Esophagus muscularis mucosa (tissue), 3 donors: ENCODE results near the gene MBD1.

Source experiments
- CTCF ChIP-seq, 3 experiments: fragments of 200-600 bp in 2 of 3; fragments of 450-650 bp in 1 of 3; sonication (generic) in 2 of 3; IDR thresholded peaks; one replicate each; pipeline ENCODE4 v1.5.1; 2017 to 2019; ENCODE audit warnings: antibody characterized with exemption in 3 of 3, mild to moderate bottlenecking in 2 of 3, moderate library complexity in 1 of 3
- POLR2A ChIP-seq: fragments of 450-650 bp; IDR thresholded peaks from one replicate; pipeline ENCODE4 v1.6.1; 2017; ENCODE audit warnings: antibody characterized with exemption, moderate library complexity, mild to moderate bottlenecking, low read depth
- POLR2AphosphoS5 ChIP-seq, 2 donors: sonication (generic); formaldehyde crosslinking; IDR thresholded peaks; one replicate each; pipeline ENCODE4 v1.6.1; 2017; ENCODE audit warnings: antibody characterized with exemption in 2 of 2

- no peak for TF ChIP-seq POLR2A
- TF ChIP-seq CTCF (IDR thresholded peaks at IDR 0.05) = no peak
- no peak for TF ChIP-seq POLR2AphosphoS5 (IDR thresholded peaks at IDR 0.05)
Observed at GRCh38 chr18:50313031-50313607, 31.8 kb upstream of the MBD1 start.
